22Rv1 (cell line): Measurements from ENCODE around the gene KCNH4.

ENCODE experiments used
- CTCF ChIP-seq: fragments of 450-650 bp; IDR thresholded peaks from 2 replicates; pipeline ENCODE4 v1.5.1; 2017; ENCODE audit warnings: mild to moderate bottlenecking
- ZFX ChIP-seq: fragments of 450-650 bp; IDR thresholded peaks from 2 replicates; pipeline ENCODE4 v1.6.1; 2017; ENCODE audit warnings: antibody characterized with exemption, borderline replicate concordance

DNA sequence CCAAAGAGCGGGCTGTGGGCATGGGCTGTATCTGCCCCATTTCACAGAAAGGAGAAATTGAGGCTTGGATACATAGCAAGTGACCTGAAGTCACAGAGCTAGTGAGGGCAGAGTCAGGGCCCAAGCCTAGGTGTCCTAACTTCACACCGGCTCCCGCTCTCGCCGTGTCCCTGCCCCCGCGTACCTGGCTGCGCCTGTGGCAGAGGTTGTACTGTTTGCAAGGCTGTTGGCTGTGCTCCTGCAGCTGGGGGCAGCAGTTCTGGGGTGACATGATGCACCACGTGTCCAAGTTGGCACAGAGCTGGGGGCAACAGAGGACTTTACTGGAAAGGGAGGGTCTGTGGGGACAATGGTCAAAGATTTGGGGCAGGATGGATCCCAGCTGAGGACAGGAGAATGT lies 71.9 kb downstream of the KCNH4 start:
- TF ChIP-seq CTCF (no peak), ZFX (no peak)
